Stomach smooth muscle (tissue), 2 donors: ENCODE measurements around the gene TBC1D32.
"Not testable (repeated sequence)": the region's sequence is repeated elsewhere in the genome, so short reads cannot be mapped to it uniquely, and the experiment has no call there.

Source experiments
- H3K27ac ChIP-seq: one replicate; pipeline ENCODE4 v1.7.0; 2013; ENCODE audit warnings: mild to moderate bottlenecking, low read length, inconsistent platforms
- H3K27me3 ChIP-seq, 2 donors: one replicate each; pipeline ENCODE4 v1.7.0; 2013; ENCODE audit warnings: low read length in 2 of 2; ENCODE audit not compliant: insufficient read depth in 2 of 2, control insufficient read depth in 1 of 2
- H3K36me3 ChIP-seq, 2 donors: one replicate each; pipeline ENCODE4 v1.7.0; 2013; ENCODE audit warnings: low read length in 2 of 2; ENCODE audit not compliant: control insufficient read depth in 2 of 2, insufficient read depth in 2 of 2
- H3K4me1 ChIP-seq: one replicate; pipeline ENCODE4 v1.7.0; 2013; ENCODE audit warnings: low read length; ENCODE audit not compliant: control insufficient read depth, insufficient read depth
- H3K4me3 ChIP-seq, 2 donors: one replicate each; pipeline ENCODE4 v1.7.0; 2013; ENCODE audit warnings: low read length in 2 of 2
- H3K9ac ChIP-seq, 2 donors: one replicate each; pipeline ENCODE4 v1.7.0; 2013; ENCODE audit warnings: low read length in 2 of 2, mild to moderate bottlenecking in 1 of 2
- H3K9me3 ChIP-seq, 2 donors: one replicate each; pipeline ENCODE4 v1.7.0; 2013; ENCODE audit warnings: low read length in 2 of 2; ENCODE audit not compliant: control insufficient read depth in 2 of 2
- donor health status: healthy.
- donor health status: Pancreatic carcinoma.

Gene TBC1D32

GRCh38 chr6:121319603-121320002 lies 14.7 kb downstream of the TBC1D32 start:
- Histone ChIP-seq H3K4me1 (no peaks in the 10 kb centered on the region), H3K27me3 (no peaks in the 10 kb centered on the region), H3K9me3 (no peaks in the 10 kb centered on the region), H3K27ac (no peak overlapping the region), H3K36me3 (no peaks in the 10 kb centered on the region), H3K9ac (no peak overlapping the region), H3K4me3 (no peak overlapping the region)

- H3K27me3 ChIP-seq, result no peaks in the 10 kb centered on the region
- H3K4me3 ChIP-seq, result peak overlapping the region; percentile 14 to 44
- no peaks in the 10 kb centered on the region for H3K36me3 ChIP-seq
- no peak overlapping the region for H3K27ac ChIP-seq
- no peaks in the 10 kb centered on the region for H3K4me1 ChIP-seq
- peak overlapping the region in 1 of 2 donors; percentile 14 for H3K9ac ChIP-seq
- H3K9me3 ChIP-seq, result no peaks in the 10 kb centered on the region
Measured at GRCh38 chr6:121319112-121319553, 15.1 kb downstream of the TBC1D32 start.

- Histone ChIP-seq H3K9me3 (no peaks in the 10 kb centered on the region), H3K27ac (no peak overlapping the region), H3K4me3 (no peak overlapping the region), H3K36me3 (no peaks in the 10 kb centered on the region), H3K27me3 (no peaks in the 10 kb centered on the region), H3K9ac (no peak overlapping the region), H3K4me1 (no peaks in the 10 kb centered on the region)
Measured at GRCh38 chr6:121314381-121315112, 19.7 kb downstream of the TBC1D32 start.

GRCh38 chr6:121311814-121312213 lies 22.5 kb downstream of the TBC1D32 start:
- not testable (repeated sequence) for H3K27me3 ChIP-seq, H3K4me1 ChIP-seq, H3K4me3 ChIP-seq

GRCh38 chr6:121310495-121310894 lies 23.8 kb downstream of the TBC1D32 start:
- Histone ChIP-seq H3K4me1 (no peaks in the 10 kb centered on the region), H3K27ac (no peak overlapping the region), H3K36me3 (no peaks in the 10 kb centered on the region), H3K9ac (no peak overlapping the region), H3K9me3 (no peaks in the 10 kb centered on the region), H3K27me3 (no peaks in the 10 kb centered on the region), H3K4me3 (no peak overlapping the region)

More at GRCh38 chr6:121311814-121312213, 22.5 kb downstream of the TBC1D32 start:
- H3K27ac ChIP-seq, H3K36me3 ChIP-seq, H3K9me3 ChIP-seq, H3K9ac ChIP-seq: not testable (repeated sequence)

GRCh38 chr6:121309768-121310469 lies 24.4 kb downstream of the TBC1D32 start:
- H3K9ac ChIP-seq, result no peak overlapping the region
- H3K4me3 ChIP-seq, result no peak overlapping the region
- no peak overlapping the region for H3K27ac ChIP-seq
- H3K27me3 ChIP-seq, result no peaks in the 10 kb centered on the region
- no peaks in the 10 kb centered on the region for H3K9me3 ChIP-seq
- H3K4me1 ChIP-seq, result no peaks in the 10 kb centered on the region
- H3K36me3 ChIP-seq, result no peaks in the 10 kb centered on the region

- Histone ChIP-seq H3K4me1 (no peaks in the 10 kb centered on the region), H3K36me3 (no peaks in the 10 kb centered on the region), H3K9ac (no peak overlapping the region), H3K27me3 (no peaks in the 10 kb centered on the region), H3K27ac (no peak overlapping the region), H3K9me3 (no peaks in the 10 kb centered on the region), H3K4me3 (no peak overlapping the region)
Measured at GRCh38 chr6:121305957-121306607, 28.2 kb downstream of the TBC1D32 start.

GRCh38 chr6:121302882-121303281 lies 31.4 kb downstream of the TBC1D32 start:
- Histone ChIP-seq H3K4me3 (no peak overlapping the region), H3K27ac (no peak overlapping the region), H3K36me3 (no peaks in the 10 kb centered on the region), H3K9ac (no peak overlapping the region), H3K4me1 (no peaks in the 10 kb centered on the region), H3K27me3 (no peaks in the 10 kb centered on the region), H3K9me3 (no peaks in the 10 kb centered on the region)

GRCh38 chr6:121301156-121301555 lies 33.1 kb downstream of the TBC1D32 start:
- H3K27me3 ChIP-seq, H3K4me1 ChIP-seq, H3K9ac ChIP-seq: not testable (repeated sequence)

GRCh38 chr6:121297694-121298093 lies 36.6 kb downstream of the TBC1D32 start:
- Histone ChIP-seq H3K9ac (no peak overlapping the region), H3K36me3 (no peaks in the 10 kb centered on the region), H3K4me1 (no peaks in the 10 kb centered on the region)

More at GRCh38 chr6:121301156-121301555, 33.1 kb downstream of the TBC1D32 start:
- not testable (repeated sequence) for H3K27ac ChIP-seq, H3K4me3 ChIP-seq, H3K9me3 ChIP-seq, H3K36me3 ChIP-seq

More at GRCh38 chr6:121297694-121298093, 36.6 kb downstream of the TBC1D32 start:
- no peak overlapping the region for H3K27ac ChIP-seq
- no peak overlapping the region for H3K4me3 ChIP-seq
- no peaks in the 10 kb centered on the region for H3K27me3 ChIP-seq
- H3K9me3 ChIP-seq, result no peaks in the 10 kb centered on the region
